ENCODE measurements around the gene GRK5.

Gene GRK5

DNA sequence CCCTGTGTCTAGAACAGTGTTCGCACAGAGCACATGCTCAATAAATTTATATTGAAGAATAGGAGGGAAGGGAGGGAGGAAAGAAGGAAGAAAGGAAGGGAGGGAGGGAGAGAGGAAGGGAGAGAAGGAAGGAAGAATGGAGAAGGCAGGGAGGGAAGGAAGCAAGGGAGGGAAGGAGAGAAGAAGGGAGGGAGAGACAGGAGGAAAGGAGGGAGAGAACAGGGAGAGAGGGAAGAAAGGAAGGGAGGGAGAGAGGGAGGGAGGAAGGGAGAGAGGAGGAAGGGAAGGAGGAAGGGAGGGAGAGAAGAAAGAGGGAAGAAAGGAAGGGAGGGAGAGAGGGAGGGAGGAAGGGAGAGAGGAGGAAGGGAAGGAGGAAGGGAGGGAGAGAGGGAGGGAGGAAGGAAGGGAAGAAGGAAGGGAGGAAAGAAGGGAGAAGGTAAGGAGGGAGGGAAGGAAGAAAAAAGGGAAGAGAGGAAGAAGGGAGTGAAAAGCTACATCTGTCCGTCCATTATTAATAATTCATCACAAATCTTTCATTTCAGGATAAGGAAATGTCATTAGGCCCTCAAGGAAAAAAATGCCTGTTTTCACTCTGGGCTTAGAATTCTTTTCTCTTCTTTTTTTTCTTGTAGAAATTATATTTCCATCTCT is 79.7 kb downstream of the GRK5 start:
- Histone ChIP-seq H3K4me1 (ENCODE audit: low read length) (peaks cover 14% of the 10 kb centered on the region), H3K9ac (ENCODE audit: low read length) (no peak overlapping the region), H3K4me3 (ENCODE audit: low read length) (no peak overlapping the region), H3K9me3 (ENCODE audit: insufficient read depth, low read length) (no peaks in the 10 kb centered on the region), H3K4me2 (ENCODE audit: low read length) (no peak overlapping the region), H3K27me3 (ENCODE audit: low read depth, low read length) (no peaks in the 10 kb centered on the region), H3K27ac (ENCODE audit: low read length) (no peak overlapping the region), H3K79me2 (ENCODE audit: low read length) (no peaks in the 10 kb centered on the region), H3K36me3 (replicated peaks; ENCODE audit: low read depth, low read length) (no peaks in the 10 kb centered on the region), H4K20me1 (ENCODE audit: insufficient read depth, low read length) (no peaks in the 10 kb centered on the region), H2AFZ (ENCODE audit: low read depth, low read length) (no peak overlapping the region)
- TF ChIP-seq, protein P1, sequence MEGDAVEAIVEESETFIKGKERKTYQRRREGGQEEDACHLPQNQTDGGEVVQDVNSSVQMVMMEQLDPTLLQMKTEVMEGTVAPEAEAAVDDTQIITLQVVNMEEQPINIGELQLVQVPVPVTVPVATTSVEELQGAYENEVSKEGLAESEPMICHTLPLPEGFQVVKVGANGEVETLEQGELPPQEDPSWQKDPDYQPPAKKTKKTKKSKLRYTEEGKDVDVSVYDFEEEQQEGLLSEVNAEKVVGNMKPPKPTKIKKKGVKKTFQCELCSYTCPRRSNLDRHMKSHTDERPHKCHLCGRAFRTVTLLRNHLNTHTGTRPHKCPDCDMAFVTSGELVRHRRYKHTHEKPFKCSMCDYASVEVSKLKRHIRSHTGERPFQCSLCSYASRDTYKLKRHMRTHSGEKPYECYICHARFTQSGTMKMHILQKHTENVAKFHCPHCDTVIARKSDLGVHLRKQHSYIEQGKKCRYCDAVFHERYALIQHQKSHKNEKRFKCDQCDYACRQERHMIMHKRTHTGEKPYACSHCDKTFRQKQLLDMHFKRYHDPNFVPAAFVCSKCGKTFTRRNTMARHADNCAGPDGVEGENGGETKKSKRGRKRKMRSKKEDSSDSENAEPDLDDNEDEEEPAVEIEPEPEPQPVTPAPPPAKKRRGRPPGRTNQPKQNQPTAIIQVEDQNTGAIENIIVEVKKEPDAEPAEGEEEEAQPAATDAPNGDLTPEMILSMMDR (IDR thresholded peaks at IDR 0.05; ENCODE audit: low read depth, low read length), result no peak
- TF ChIP-seq EZH2phosphoT487 (IDR thresholded peaks at IDR 0.05; ENCODE audit: low read depth), result no peak

DNA sequence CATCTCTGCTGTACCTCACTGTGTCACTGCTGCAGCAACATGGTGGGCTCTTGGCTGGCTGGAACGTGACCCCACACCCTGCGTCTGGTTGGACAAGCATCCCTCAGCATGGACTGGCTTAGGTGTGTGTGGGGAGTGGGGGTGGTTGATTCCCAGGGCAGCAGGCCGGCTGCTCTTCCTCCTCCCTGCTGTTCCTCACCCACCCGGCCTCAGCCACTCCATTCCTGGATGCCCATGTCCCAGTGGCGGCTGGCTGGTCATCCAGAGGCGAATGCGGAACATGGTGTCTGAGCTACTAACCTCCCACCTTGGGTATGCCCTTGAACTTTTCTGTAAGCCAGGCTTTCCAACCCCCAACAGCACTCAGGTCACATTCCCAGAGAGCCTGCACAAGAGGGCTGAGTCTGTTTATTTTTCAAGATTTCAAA is 81.2 kb downstream of the GRK5 start:
- Histone ChIP-seq H3K4me2 (ENCODE audit: low read length) (no peak overlapping the region), H3K9ac (ENCODE audit: low read length) (no peak overlapping the region), H3K27ac (ENCODE audit: low read length) (no peak overlapping the region), H3K79me2 (ENCODE audit: low read length) (no peaks in the 10 kb centered on the region), H2AFZ (ENCODE audit: low read depth, low read length) (no peak overlapping the region), H3K9me3 (ENCODE audit: insufficient read depth, low read length) (no peaks in the 10 kb centered on the region), H3K4me3 (ENCODE audit: low read length) (no peak overlapping the region), H4K20me1 (ENCODE audit: insufficient read depth, low read length) (no peaks in the 10 kb centered on the region), H3K4me1 (ENCODE audit: low read length) (peaks cover 13% of the 10 kb centered on the region), H3K27me3 (ENCODE audit: low read depth, low read length) (no peaks in the 10 kb centered on the region), H3K36me3 (replicated peaks; ENCODE audit: low read depth, low read length) (no peaks in the 10 kb centered on the region)
- no peak for TF ChIP-seq EZH2phosphoT487 (IDR thresholded peaks at IDR 0.05; ENCODE audit: low read depth)
- TF ChIP-seq, protein P1 (IDR thresholded peaks at IDR 0.05; ENCODE audit: low read depth, low read length), result no peak

DNA sequence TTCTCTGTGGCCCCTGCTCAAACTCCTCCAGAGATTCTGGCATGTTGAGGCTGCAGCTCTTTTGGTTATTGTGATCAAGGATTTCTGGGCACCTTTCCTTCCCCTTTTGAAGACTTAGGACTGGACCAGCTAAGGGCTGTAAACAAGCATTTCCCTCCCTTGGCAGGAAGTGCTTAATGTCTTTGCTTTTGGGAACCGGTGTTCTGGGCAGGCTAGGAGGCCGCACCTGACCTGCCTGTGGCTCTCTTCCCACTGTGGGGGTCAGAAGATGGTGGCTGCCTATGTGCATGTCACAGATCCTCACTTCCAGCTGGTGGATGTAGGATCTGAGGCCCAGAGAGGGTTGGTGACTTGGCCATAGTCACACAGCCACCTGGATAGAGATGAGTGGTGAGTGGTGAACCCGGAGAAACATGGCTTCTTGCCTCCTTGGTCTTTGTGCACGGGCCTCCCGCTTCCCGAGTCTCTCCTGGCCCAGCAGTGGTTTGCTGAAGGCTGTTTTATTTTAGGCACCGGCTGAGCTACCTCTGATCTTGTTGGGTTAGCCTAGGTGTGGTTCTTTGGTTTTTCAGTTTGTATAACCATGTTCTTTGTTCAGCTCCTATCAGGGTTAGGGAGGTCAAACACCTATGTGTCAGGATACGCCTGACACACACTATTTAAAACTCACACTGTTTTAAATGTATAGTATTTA is 82.0 kb downstream of the GRK5 start:
- peaks cover 9% of the 10 kb centered on the region; the same call in 1 of the 2 replicates for H3K4me1 ChIP-seq (ENCODE audit: low read length)
- TF ChIP-seq, protein P1 (IDR thresholded peaks at IDR 0.05; ENCODE audit: low read depth, low read length), result no peak
- no peak for TF ChIP-seq EZH2phosphoT487 (IDR thresholded peaks at IDR 0.05; ENCODE audit: low read depth)
- no peaks in the 10 kb centered on the region for H4K20me1 ChIP-seq (ENCODE audit: insufficient read depth, low read length)

DNA sequence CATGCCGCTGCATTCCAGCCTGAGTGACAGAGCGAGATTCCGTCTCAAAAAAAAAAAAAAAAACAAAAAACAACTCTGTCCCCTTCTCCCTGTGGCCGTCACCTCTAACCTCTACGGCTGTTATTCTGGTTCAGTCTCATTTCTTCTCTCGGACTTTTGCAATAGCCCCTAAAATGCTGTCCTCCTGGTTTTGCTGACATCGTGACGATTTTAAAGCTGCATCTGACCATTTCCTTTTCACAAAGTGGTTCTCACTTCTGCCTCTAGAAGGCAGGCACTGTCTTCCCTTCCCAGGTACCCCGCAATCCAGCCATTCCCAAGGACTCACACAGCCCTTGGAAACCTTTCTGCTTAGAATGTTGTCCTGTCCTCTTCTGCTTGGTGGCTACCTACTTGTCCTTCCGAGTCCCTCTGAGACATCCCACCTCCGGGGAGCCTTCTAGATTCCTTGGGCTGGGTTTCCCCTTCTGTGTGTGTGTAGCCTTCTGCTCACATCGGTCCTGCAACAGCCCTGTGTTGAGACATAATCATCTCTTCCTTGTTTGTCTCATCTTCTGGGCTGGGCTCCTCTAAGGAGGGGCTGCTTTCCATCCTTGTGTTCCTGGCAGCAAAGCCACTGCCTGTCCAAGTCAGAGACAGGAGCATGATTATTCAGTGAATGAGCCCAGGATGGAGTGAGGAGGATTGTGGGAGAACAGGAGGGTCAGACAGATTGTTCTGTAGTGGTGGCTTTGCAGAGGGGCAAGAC is 83.1 kb downstream of the GRK5 start:
- Histone ChIP-seq H3K4me3 (ENCODE audit: low read length) (no peak overlapping the region), H3K4me1 (ENCODE audit: low read length) (peaks cover 8% of the 10 kb centered on the region; the same call in 1 of the 2 replicates), H3K36me3 (replicated peaks; ENCODE audit: low read depth, low read length) (no peaks in the 10 kb centered on the region), H3K4me2 (ENCODE audit: low read length) (no peak overlapping the region), H3K79me2 (ENCODE audit: low read length) (no peaks in the 10 kb centered on the region), H3K27me3 (ENCODE audit: low read depth, low read length) (no peaks in the 10 kb centered on the region), H3K9ac (ENCODE audit: low read length) (no peak overlapping the region), H4K20me1 (ENCODE audit: insufficient read depth, low read length) (no peaks in the 10 kb centered on the region), H3K9me3 (ENCODE audit: insufficient read depth, low read length) (no peaks in the 10 kb centered on the region), H3K27ac (ENCODE audit: low read length) (no peak overlapping the region), H2AFZ (ENCODE audit: low read depth, low read length) (no peak overlapping the region)
- TF ChIP-seq, protein P1 (IDR thresholded peaks at IDR 0.05; ENCODE audit: low read depth, low read length), result no peak
- TF ChIP-seq EZH2phosphoT487 (IDR thresholded peaks at IDR 0.05; ENCODE audit: low read depth), result no peak

More for the DNA sequence above, 82.0 kb downstream of the GRK5 start:
- Histone ChIP-seq H3K27me3 (ENCODE audit: low read depth, low read length) (no peaks in the 10 kb centered on the region), H3K27ac (ENCODE audit: low read length) (no peak overlapping the region), H3K36me3 (replicated peaks; ENCODE audit: low read depth, low read length) (no peaks in the 10 kb centered on the region), H3K9me3 (ENCODE audit: insufficient read depth, low read length) (no peaks in the 10 kb centered on the region), H2AFZ (ENCODE audit: low read depth, low read length) (no peak overlapping the region), H3K4me3 (ENCODE audit: low read length) (no peak overlapping the region), H3K79me2 (ENCODE audit: low read length) (no peaks in the 10 kb centered on the region), H3K4me2 (ENCODE audit: low read length) (no peak overlapping the region), H3K9ac (ENCODE audit: low read length) (no peak overlapping the region)

All from OCI-LY3 (cell line).